WTC11 (cell line): ENCODE measurements around the gene CENPX. TPM values are rescaled to one million over a fixed set of nuclear protein-coding genes. Genes with fewer than 3 reads are reported as not detected.

ENCODE experiments used
- ATAC-seq: fragments of 200-7000 bp; cut with Tn5 transposase; 2 replicates; pipeline ENCODE4 v1.10.0; 2021; ENCODE audit warnings: mild to moderate bottlenecking, moderate library complexity
- CTCF ChIA-PET: fragments of 300-600 bp; sonication (Branson Sonifier 250); formaldehyde crosslinking; loops from one replicate; lab custom pipeline; 2021; ENCODE audit warnings: antibody characterized with exemption; lab: Charles Lee
- POLR2A ChIA-PET: fragments of 350-600 bp; sonication (Branson Sonifier 250); formaldehyde crosslinking; loops from one replicate; lab custom pipeline; 2021; ENCODE audit warnings: antibody characterized with exemption; lab: Charles Lee
- DNase-seq: peaks from one replicate; pipeline ENCODE4 v3.0.0; 2021; ENCODE audit warnings: low spot score
- H3K27ac Mint-ChIP-seq: 2 replicates; pipeline ENCODE4 v1.8.0; 2021; ENCODE audit warnings: mixed read lengths
- H3K27me3 Mint-ChIP-seq: 2 replicates; pipeline ENCODE4 v1.8.0; 2021; ENCODE audit warnings: low read depth, mild to moderate bottlenecking, moderate library complexity, mixed read lengths
- H3K36me3 Mint-ChIP-seq: 2 replicates; pipeline ENCODE4 v1.8.0; 2021; ENCODE audit warnings: mixed read lengths
- H3K4me1 Mint-ChIP-seq: 2 replicates; pipeline ENCODE4 v1.8.0; 2022; ENCODE audit warnings: mixed read lengths
- H3K4me3 Mint-ChIP-seq: 2 replicates; pipeline ENCODE4 v1.8.0; 2021; ENCODE audit warnings: mild to moderate bottlenecking, moderate library complexity, mixed read lengths
- H3K9me3 Mint-ChIP-seq: 2 replicates; pipeline ENCODE4 v1.8.0; 2021; ENCODE audit warnings: mixed read lengths
- ETV6 ChIP-seq: sonication (generic); formaldehyde crosslinking; IDR thresholded peaks from 2 replicates; pipeline ENCODE4 v1.8.1; 2022; ENCODE audit warnings: mild to moderate bottlenecking, missing genetic modification reagents
- GRHL2 ChIP-seq: fragments of 250-450 bp; sonication (Bioruptor Pico); IDR thresholded peaks from 2 replicates; pipeline ENCODE4 v1.8.0; 2022; ENCODE audit warnings: mild to moderate bottlenecking, moderate library complexity; ENCODE audit not compliant: insufficient replicate concordance, severe bottlenecking
- NFE2L1 ChIP-seq: sonication (generic); formaldehyde crosslinking; IDR thresholded peaks from 2 replicates; pipeline ENCODE4 v1.8.1; 2023; ENCODE audit warnings: missing genetic modification reagents
- NFYB ChIP-seq: sonication (generic); formaldehyde crosslinking; conservative IDR thresholded peaks from 2 replicates; pipeline ENCODE4 v1.8.0; 2022; ENCODE audit warnings: low read depth, missing genetic modification reagents
- NR2C2 ChIP-seq: sonication (generic); formaldehyde crosslinking; IDR thresholded peaks from 2 replicates; pipeline ENCODE4 v1.8.0; 2022; ENCODE audit warnings: mild to moderate bottlenecking, missing genetic modification reagents
- NR3C1 ChIP-seq: sonication (generic); formaldehyde crosslinking; conservative IDR thresholded peaks from 2 replicates; pipeline ENCODE4 v1.8.1; 2023; ENCODE audit warnings: low read depth, mild to moderate bottlenecking, missing genetic modification reagents
- PRDM15 ChIP-seq: sonication (generic); formaldehyde crosslinking; IDR thresholded peaks from 2 replicates; pipeline ENCODE4 v1.8.0; 2022; ENCODE audit warnings: missing genetic modification reagents
- PRRX2 ChIP-seq: fragments of 250-450 bp; sonication (Bioruptor Pico); IDR thresholded peaks from 2 replicates; pipeline ENCODE4 v1.8.0; 2021; ENCODE audit warnings: mild to moderate bottlenecking
- RORB ChIP-seq: fragments of 250-450 bp; sonication (Bioruptor Pico); IDR thresholded peaks from 2 replicates; pipeline ENCODE4 v1.9.0; 2021; ENCODE audit warnings: mild to moderate bottlenecking
- USF1 ChIP-seq: sonication (generic); formaldehyde crosslinking; IDR thresholded peaks from 2 replicates; pipeline ENCODE4 v1.8.0; 2022; ENCODE audit warnings: mild to moderate bottlenecking, missing genetic modification reagents
- ZNF232 ChIP-seq: sonication (generic); formaldehyde crosslinking; IDR thresholded peaks from 2 replicates; pipeline ENCODE4 v1.8.0; 2022; ENCODE audit warnings: mild to moderate bottlenecking, missing genetic modification reagents
- ZNF532 ChIP-seq: fragments of 250-450 bp; sonication (Bioruptor Pico); IDR thresholded peaks from 2 replicates; pipeline ENCODE4 v1.9.0; 2021; ENCODE audit warnings: mild to moderate bottlenecking, borderline replicate concordance
- ZSCAN18 ChIP-seq: fragments of 250-450 bp; sonication (Bioruptor Pico); IDR thresholded peaks from 2 replicates; pipeline ENCODE4 v2.1.2; 2022; ENCODE audit warnings: mild to moderate bottlenecking, moderate library complexity
- total RNA-seq: library from RNA; stranded (reverse); gene quantifications from 3 replicates; pipeline ENCODE4 v1.2.3, GENCODE V29; 2021

Gene CENPX
- total RNA-seq, 1 experiment from 2014 or later: 121 TPM

- POLR2A ChIA-PET: no interaction called here
- Mint-ChIP-seq H3K27ac (peak overlapping the region; percentile 57; the same call in 1 of the 2 replicates), H3K9me3 (no peaks in the 10 kb centered on the region), H3K27me3 (peaks cover 10% of the 10 kb centered on the region), H3K36me3 (0 out of 2 replicates have a peak, but pooled peaks cover 6% of the 10 kb centered on the region), H3K4me3 (peak overlapping the region; percentile 40; the same call in 1 of the 2 replicates), H3K4me1 (peaks cover 24% of the 10 kb centered on the region)
- ATAC-seq (peak; percentile 4), DNase-seq (peak; percentile 59)
- CTCF ChIA-PET: interaction anchor here (1.1 to 1.4 kb wide), 3 partner anchors 12 to 42 kb away, joined by 3 to 6 read pairs (median 5); partner anchors contain the start of genes CENPX and LRRC45
- TF ChIP-seq GRHL2: no peak
- peak; percentile 96 for TF ChIP-seq PRDM15
- TF ChIP-seq NFYB (CRISPR knock-in tag): peak; percentile 45
- TF ChIP-seq ETV6 (CRISPR knock-in tag): no peak
- no peak for TF ChIP-seq USF1 (CRISPR knock-in tag)
- peak; percentile 46; the same call in 1 of the 2 replicates for TF ChIP-seq NFE2L1 (CRISPR knock-in tag)
These were observed 11.8 kb upstream of the CENPX start for GRCh38 chr17:82034371-82035011.

GRCh38 chr17:82033359-82034085 lies 10.8 kb upstream of the CENPX start:
- TF ChIP-seq NFE2L1 (CRISPR knock-in tag): no peak
- TF ChIP-seq RORB (CRISPR knock-in tag): no peak
- no peak for TF ChIP-seq NR2C2
- TF ChIP-seq ZSCAN18 (CRISPR knock-in tag): no peak
- no peak for TF ChIP-seq NR3C1
- TF ChIP-seq ZNF232 (CRISPR knock-in tag): no peak
- no peak for TF ChIP-seq PRRX2
- TF ChIP-seq ZNF532: no peak
- Mint-ChIP-seq H3K27ac (no peak overlapping the region), H3K4me1 (peaks cover 20% of the 10 kb centered on the region), H3K9me3 (no peaks in the 10 kb centered on the region), H3K4me3 (peak overlapping the region; percentile 65), H3K36me3 (0 out of 2 replicates have a peak, but pooled peaks cover 6% of the 10 kb centered on the region), H3K27me3 (peaks cover 4% of the 10 kb centered on the region; the same call in 1 of the 2 replicates)
- ChIA-PET CTCF (interaction anchor here (5.7 kb wide), 1 partner anchor 14 kb away, joined by 119 read pairs; the partner anchor contains the start of genes CENPX and LRRC45), POLR2A (no interaction called here)
- no peak for DNase-seq
- no peak for ATAC-seq
